Endodermal cell (in vitro differentiated cells): ENCODE measurements around the gene MYRF. TPM values are rescaled to one million over a fixed set of nuclear protein-coding genes. Genes with fewer than 3 reads are reported as not detected.
A peak's percentile ranks its signal among the peaks of the same experiment; 100 is the strongest.

Experiments
- DNase-seq: peaks from one replicate; pipeline ENCODE4 v3.0.0-alpha.2; 2017
- H3K27ac ChIP-seq: 2 replicates; pipeline ENCODE4 v1.5.1; 2013; ENCODE audit warnings: mild to moderate bottlenecking, low read depth, low read length, moderate library complexity
- H3K27me3 ChIP-seq: 2 replicates; pipeline ENCODE4 v1.6.1; 2013; ENCODE audit warnings: mild to moderate bottlenecking, low read length, moderate library complexity; ENCODE audit not compliant: insufficient read depth, control insufficient read depth, poor library complexity, severe bottlenecking
- H3K36me3 ChIP-seq: 2 replicates; pipeline ENCODE4 v1.7.0; 2013; ENCODE audit warnings: mild to moderate bottlenecking, low read length, moderate library complexity; ENCODE audit not compliant: control insufficient read depth, insufficient read depth
- H3K4me1 ChIP-seq: one replicate; pipeline ENCODE4 v1.7.0; 2013; ENCODE audit warnings: low read length; ENCODE audit not compliant: control insufficient read depth, insufficient read depth
- H3K4me3 ChIP-seq: 2 replicates; pipeline ENCODE4 v1.5.1; 2013; ENCODE audit warnings: mild to moderate bottlenecking, low read length, moderate library complexity
- H3K9ac ChIP-seq: 2 replicates; pipeline ENCODE4 v1.6.1; 2013; ENCODE audit warnings: mild to moderate bottlenecking, low read length, moderate library complexity; ENCODE audit not compliant: poor library complexity, severe bottlenecking; ENCODE audit errors: extremely low read depth
- H3K9me3 ChIP-seq: 2 replicates; pipeline ENCODE4 v1.6.1; 2013; ENCODE audit warnings: mild to moderate bottlenecking, low read length, moderate library complexity; ENCODE audit not compliant: control insufficient read depth
- H3K27ac Mint-ChIP-seq: 2 replicates; pipeline ENCODE4 v1.8.0; 2020; ENCODE audit warnings: mixed read lengths
- H3K27me3 Mint-ChIP-seq: 2 replicates; pipeline ENCODE4 v1.8.0; 2021; ENCODE audit warnings: mild to moderate bottlenecking, mixed read lengths; ENCODE audit not compliant: insufficient read depth
- H3K36me3 Mint-ChIP-seq: 2 replicates; pipeline ENCODE4 v1.8.0; 2020; ENCODE audit warnings: low read depth, mixed read lengths
- H3K4me1 Mint-ChIP-seq: 2 replicates; pipeline ENCODE4 v1.8.0; 2020; ENCODE audit warnings: mixed read lengths
- H3K4me3 Mint-ChIP-seq: 2 replicates; pipeline ENCODE4 v1.8.0; 2020; ENCODE audit warnings: mild to moderate bottlenecking, moderate library complexity, mixed read lengths
- H3K9me3 Mint-ChIP-seq: 2 replicates; pipeline ENCODE4 v1.8.0; 2020; ENCODE audit warnings: mild to moderate bottlenecking, mixed read lengths
- WGBS, 2 experiments: methylation state at CpG; one replicate each; pipeline versions ENCODE4 v1.1.5 to v1.1.7; 2013; ENCODE audit warnings: missing lambda C conversion rate in 2 of 2, mixed read lengths in 1 of 2; ENCODE audit not compliant: insufficient coverage in 1 of 2, insufficient read length in 1 of 2; 5-methylcytosine and 5-hydroxymethylcytosine counted together
- total RNA-seq, 2 donors: library from RNA; stranded (reverse); fragmentation: NEBNext Ultra II Directional in 1 of 2; extraction: Animal tissue kit (Norgen Biotek cat#: 25700) in 1 of 2; gene quantifications; 2 replicates in 1 of 2; 3 replicates in 1 of 2; pipeline ENCODE4 v1.2.1, GENCODE V29; 2021
- TF ChIP-seq, protein P1 (sequence below): fragments of 200-600 bp; sonication (generic); conservative IDR thresholded peaks from 2 replicates; pipeline ENCODE4 v1.5.0; 2021; ENCODE audit warnings: antibody characterized with exemption, mild to moderate bottlenecking

MYRF gene
- total RNA-seq, 2 donors from 2014 or later: 30.3 to 61.7 TPM

DNA sequence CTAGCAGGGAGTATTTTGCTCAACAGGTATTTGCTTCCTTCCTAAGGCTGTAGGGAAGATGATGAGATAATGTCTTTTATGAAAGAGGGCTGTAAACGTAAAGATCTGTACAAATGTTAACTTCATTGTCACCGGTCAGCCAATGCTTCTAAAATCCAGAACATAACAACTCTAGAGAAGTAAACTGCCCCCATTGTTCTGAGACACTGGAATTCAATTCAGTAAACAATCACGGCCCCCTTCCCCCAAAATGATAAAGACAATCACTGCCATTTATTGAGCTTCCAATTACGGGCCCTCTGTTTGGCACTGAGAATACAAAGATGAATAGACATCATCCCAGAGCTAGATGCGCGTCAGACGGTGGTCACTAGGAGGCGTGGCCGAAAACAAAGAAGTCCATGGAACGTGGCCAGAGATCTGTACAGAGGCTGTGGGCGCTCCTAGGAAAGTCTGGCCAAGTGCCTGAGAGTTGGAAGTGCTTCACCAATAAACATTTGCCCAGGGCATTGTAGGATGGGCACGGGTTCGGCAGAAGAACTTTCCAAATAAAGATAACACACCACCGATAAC lies 39.4 kb downstream of the MYRF start:
- H3K27me3 Mint-ChIP-seq: no peaks in the 10 kb centered on the region
- Histone ChIP-seq H3K4me3 (peak overlapping the region; percentile 92), H3K4me1 (no peaks in the 10 kb centered on the region), H3K27me3 (no peaks in the 10 kb centered on the region), H3K27ac (peak overlapping the region; percentile 94), H3K9ac (peak overlapping the region; percentile 99), H3K9me3 (no peaks in the 10 kb centered on the region), H3K36me3 (peaks cover 59% of the 10 kb centered on the region)
- peak overlapping the region; percentile 100 for H3K27ac Mint-ChIP-seq
- peak; percentile 77 for DNase-seq
- peaks cover 15% of the 10 kb centered on the region for H3K4me1 Mint-ChIP-seq
- H3K9me3 Mint-ChIP-seq: no peaks in the 10 kb centered on the region
- H3K4me3 Mint-ChIP-seq: peak overlapping the region; percentile 90
- TF ChIP-seq, protein P1, sequence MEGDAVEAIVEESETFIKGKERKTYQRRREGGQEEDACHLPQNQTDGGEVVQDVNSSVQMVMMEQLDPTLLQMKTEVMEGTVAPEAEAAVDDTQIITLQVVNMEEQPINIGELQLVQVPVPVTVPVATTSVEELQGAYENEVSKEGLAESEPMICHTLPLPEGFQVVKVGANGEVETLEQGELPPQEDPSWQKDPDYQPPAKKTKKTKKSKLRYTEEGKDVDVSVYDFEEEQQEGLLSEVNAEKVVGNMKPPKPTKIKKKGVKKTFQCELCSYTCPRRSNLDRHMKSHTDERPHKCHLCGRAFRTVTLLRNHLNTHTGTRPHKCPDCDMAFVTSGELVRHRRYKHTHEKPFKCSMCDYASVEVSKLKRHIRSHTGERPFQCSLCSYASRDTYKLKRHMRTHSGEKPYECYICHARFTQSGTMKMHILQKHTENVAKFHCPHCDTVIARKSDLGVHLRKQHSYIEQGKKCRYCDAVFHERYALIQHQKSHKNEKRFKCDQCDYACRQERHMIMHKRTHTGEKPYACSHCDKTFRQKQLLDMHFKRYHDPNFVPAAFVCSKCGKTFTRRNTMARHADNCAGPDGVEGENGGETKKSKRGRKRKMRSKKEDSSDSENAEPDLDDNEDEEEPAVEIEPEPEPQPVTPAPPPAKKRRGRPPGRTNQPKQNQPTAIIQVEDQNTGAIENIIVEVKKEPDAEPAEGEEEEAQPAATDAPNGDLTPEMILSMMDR: peak; percentile 35
- H3K36me3 Mint-ChIP-seq: peaks cover 42% of the 10 kb centered on the region
- whole genome bisulfite sequencing, 2 experiments: 10 to 11% methylated on average over 11 to 14 of the region's 14 CpGs

DNA sequence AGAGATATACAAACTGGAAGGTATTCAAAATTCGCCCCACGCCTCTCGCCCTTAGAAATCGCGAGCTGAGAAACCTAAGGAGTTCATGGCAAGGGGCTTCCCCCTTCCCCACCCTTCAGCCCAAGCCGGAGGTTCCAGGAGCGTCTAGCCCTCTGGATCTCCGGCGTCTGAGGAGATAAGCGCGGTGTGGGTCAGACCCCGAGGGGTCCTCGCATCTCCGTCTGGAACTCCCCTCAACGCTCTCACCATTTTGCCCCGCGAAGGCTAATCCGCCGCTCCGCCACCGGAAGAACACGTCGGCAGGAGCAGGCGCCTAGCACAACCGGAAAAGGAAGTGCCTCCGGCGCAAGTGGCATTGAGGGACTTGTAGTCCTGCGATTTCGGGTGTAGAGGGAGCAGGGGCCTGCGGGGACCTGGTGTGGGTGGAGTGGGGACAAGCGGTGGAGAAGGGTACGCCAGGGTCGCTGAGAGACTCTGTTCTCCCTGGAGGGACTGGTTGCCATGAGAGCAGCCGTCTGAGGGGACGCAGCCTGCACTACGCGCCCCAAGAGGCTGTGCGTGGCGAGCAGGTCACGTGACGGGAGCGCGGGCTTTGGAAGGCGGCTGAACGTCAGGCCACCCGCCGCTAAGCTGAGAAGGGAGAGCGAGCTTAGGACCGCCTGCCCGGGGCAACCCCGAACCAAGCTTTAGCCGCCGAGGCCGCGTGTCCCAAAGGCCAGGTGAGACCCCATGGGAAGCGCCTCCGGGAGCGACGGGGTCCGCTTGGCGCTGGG lies 40.1 kb downstream of the MYRF start, which contains the start of the genes FEN1 and TMEM258:
FEN1 (plus strand) TSS at position 602 of the 773 bp plus-strand sequence. CDS start 2,451 bp downstream, outside the sequence.
TMEM258 (minus strand) TSS at position 290 of the 773 bp plus-strand sequence; CDS start at position 249, 41 bp downstream.
- peaks cover 36% of the 10 kb centered on the region for H3K36me3 Mint-ChIP-seq
- Histone ChIP-seq H3K27ac (peak within 1 kb of the TSS; percentile 94), H3K36me3 (peaks cover 57% of the 10 kb centered on the region), H3K27me3 (no peaks in the 10 kb centered on the region), H3K4me3 (peak within 1 kb of the TSS; percentile 92), H3K4me1 (no peaks in the 10 kb centered on the region), H3K9ac (peak within 1 kb of the TSS; percentile 99), H3K9me3 (no peaks in the 10 kb centered on the region)
- H3K4me3 Mint-ChIP-seq: peak within 1 kb of the TSS; percentile 90
- peaks cover 15% of the 10 kb centered on the region for H3K4me1 Mint-ChIP-seq
- DNase-seq: peak; percentile 96
- H3K27me3 Mint-ChIP-seq: no peaks in the 10 kb centered on the region
- peak within 1 kb of the TSS; percentile 100 for H3K27ac Mint-ChIP-seq
- WGBS, 2 experiments: 0% methylated on average over 21 to 61 of the region's 61 CpGs
- TF ChIP-seq, protein P1: no peak
- no peaks in the 10 kb centered on the region for H3K9me3 Mint-ChIP-seq

DNA sequence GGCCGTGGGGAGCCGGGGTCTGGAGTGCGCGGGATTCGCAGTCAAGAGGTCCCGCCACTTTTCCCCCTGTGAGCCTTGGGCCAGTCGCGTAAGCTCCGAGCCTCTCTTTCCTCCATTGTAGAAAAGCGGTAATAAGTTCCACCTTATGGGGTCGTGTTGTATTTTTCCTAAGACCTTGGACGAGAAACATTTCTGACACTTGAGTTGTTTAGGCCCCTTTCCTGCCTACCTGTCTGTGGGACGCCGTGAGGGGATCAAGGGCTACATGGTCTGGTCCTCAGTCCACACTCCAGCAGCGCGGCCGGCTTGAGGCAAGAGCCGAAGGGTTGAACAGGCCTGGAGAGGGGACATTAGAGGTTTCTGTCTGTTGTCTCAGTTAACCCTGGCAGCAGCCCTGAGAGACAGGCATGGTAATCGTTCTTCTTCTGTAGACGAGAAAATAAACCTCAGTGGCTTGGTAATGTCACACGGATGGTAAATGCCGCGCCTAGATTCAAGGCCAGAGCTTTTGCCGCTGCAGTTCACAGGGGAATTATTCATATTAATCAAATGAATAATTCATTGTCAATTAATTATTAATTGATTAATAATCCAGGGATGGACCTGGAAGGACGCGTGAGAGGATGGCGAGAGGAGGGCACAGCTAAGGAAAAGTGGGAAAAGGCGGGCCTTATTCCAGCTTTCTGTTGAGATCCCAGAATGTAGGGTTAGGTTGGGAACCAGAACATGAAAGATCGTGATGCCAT lies 40.8 kb downstream of the MYRF start:
- H3K4me3 Mint-ChIP-seq: peak overlapping the region; percentile 90
- H3K36me3 ChIP-seq: peaks cover 58% of the 10 kb centered on the region
- TF ChIP-seq, protein P1: no peak
- peak overlapping the region; percentile 99 for H3K9ac ChIP-seq
- WGBS, 2 experiments: 6 to 12% methylated on average over 19 to 26 of the region's 29 CpGs
- H3K27me3 ChIP-seq: no peaks in the 10 kb centered on the region
- H3K9me3 Mint-ChIP-seq: no peaks in the 10 kb centered on the region
- H3K4me1 ChIP-seq: no peaks in the 10 kb centered on the region
- peak overlapping the region; percentile 100 for H3K27ac Mint-ChIP-seq
- H3K27me3 Mint-ChIP-seq: no peaks in the 10 kb centered on the region
- peaks cover 15% of the 10 kb centered on the region for H3K4me1 Mint-ChIP-seq
- peak overlapping the region; percentile 94 for H3K27ac ChIP-seq
- H3K9me3 ChIP-seq: no peaks in the 10 kb centered on the region
- no peak for DNase-seq
- peak overlapping the region; percentile 92 for H3K4me3 ChIP-seq
- H3K36me3 Mint-ChIP-seq: peaks cover 36% of the 10 kb centered on the region
